Measurements from ENCODE around the gene SH2B3.

- TF ChIP-seq CTCF (IDR thresholded peaks at IDR 0.05), result no peak
- no peak for TF ChIP-seq POLR2AphosphoS5 (IDR thresholded peaks at IDR 0.05; ENCODE audit: low read depth, low read length)
Observed at GRCh38 chr12:111454311-111454710, 48.6 kb downstream of the SH2B3 start.

Measured in Panc1 (cell line).